MCF 10A (cell line): Measurements from ENCODE around the gene CPNE9. TPM values are rescaled to one million over a fixed set of nuclear protein-coding genes. Genes with fewer than 3 reads are reported as not detected.

Source experiments
- BruUV-seq: library from RNA; stranded (reverse); fragments of 400-500 nt; replicated peaks from 2 replicates; lab custom pipeline; 2021; lab: Mats Ljungman, UMichigan
- CTCF ChIA-PET: fragments of 300-600 bp; sonication (Branson Sonifier 250); formaldehyde crosslinking; extraction: SDS; loops from one replicate; lab custom pipeline; 2021; ENCODE audit warnings: antibody characterized with exemption, inconsistent platforms; lab: Yijun Ruan, JAX
- POLR2A ChIA-PET: fragments of 300-600, 350-650 bp; sonication (Branson Sonifier 250); formaldehyde crosslinking; extraction: SDS; loops from one replicate; lab custom pipeline; 2020; ENCODE audit warnings: antibody characterized with exemption, inconsistent platforms; lab: Yijun Ruan, JAX
- DNase-seq: peaks from one replicate; pipeline ENCODE4 v3.0.0-alpha.2; 2018; ENCODE audit not compliant: unreplicated experiment
- H3K27ac Mint-ChIP-seq: one replicate; pipeline ENCODE4 v1.8.0; 2022; ENCODE audit warnings: mild to moderate bottlenecking, low read depth, mixed read lengths; ENCODE audit not compliant: unreplicated experiment
- H3K27me3 Mint-ChIP-seq: one replicate; pipeline ENCODE4 v1.8.0; 2022; ENCODE audit warnings: mixed read lengths; ENCODE audit not compliant: insufficient read depth, unreplicated experiment
- H3K36me3 Mint-ChIP-seq: one replicate; pipeline ENCODE4 v1.8.0; 2022; ENCODE audit warnings: mild to moderate bottlenecking, moderate library complexity, mixed read lengths; ENCODE audit not compliant: insufficient read depth, unreplicated experiment
- H3K4me1 Mint-ChIP-seq: one replicate; pipeline ENCODE4 v1.8.0; 2022; ENCODE audit warnings: mixed read lengths; ENCODE audit not compliant: insufficient read depth, unreplicated experiment
- H3K4me3 Mint-ChIP-seq: one replicate; pipeline ENCODE4 v1.8.0; 2022; ENCODE audit warnings: mild to moderate bottlenecking, moderate library complexity, mixed read lengths; ENCODE audit not compliant: unreplicated experiment
- H3K9me3 Mint-ChIP-seq: one replicate; pipeline ENCODE4 v1.8.0; 2022; ENCODE audit warnings: mixed read lengths; ENCODE audit not compliant: unreplicated experiment
- intact Hi-C: fragments of 100-400 bp; cut with micrococcal nuclease; formaldehyde crosslinking; loops from 2 replicates; pipeline ENCODE4 v1.14.1; 2022
- total RNA-seq: library from RNA; stranded (reverse); gene quantifications from 2 replicates; pipeline ENCODE4 v1.2.3, GENCODE V29; 2022
- TF ChIP-seq, protein P1 (sequence below): fragments of 200-600 bp; IDR thresholded peaks from one replicate; pipeline ENCODE4 v1.8.0; 2022; ENCODE audit warnings: antibody characterized with exemption, mild to moderate bottlenecking; ENCODE audit not compliant: unreplicated experiment

CPNE9 gene
- total RNA-seq, 1 experiment from 2014 or later = not detected

DNA sequence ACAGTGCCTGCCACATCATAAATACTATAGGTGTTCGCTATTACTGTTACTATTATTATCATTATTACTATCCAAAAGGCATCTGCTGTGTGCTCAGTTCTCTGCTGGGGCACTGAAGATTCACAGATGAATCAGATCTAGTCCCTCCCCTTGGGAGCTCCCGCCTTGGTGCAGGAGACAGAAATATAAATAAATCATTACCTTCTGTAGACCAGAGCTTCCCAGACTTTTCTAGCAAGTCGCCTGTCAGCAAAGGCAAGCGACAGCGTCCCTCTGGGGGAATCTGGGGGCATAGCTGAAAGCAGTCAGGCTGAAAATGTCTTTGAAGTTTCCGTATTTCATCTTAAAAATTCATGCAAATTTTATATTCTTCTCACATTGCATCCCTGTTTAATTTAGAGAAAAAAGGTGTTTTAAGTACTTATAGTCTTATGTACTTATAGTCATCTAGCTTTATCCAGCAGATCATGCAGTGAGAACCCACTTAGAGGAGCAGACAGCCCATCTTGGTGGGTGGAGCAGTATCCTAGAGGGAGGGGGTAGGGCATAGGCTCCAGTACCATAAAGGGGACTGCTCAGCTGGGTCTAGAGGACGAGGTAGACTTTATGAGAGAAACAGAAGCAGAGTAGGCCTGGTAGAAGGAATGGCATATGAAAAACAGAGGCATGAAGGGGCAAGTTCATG lies 17.5 kb downstream of the CPNE9 start:
- TF ChIP-seq, protein P1, sequence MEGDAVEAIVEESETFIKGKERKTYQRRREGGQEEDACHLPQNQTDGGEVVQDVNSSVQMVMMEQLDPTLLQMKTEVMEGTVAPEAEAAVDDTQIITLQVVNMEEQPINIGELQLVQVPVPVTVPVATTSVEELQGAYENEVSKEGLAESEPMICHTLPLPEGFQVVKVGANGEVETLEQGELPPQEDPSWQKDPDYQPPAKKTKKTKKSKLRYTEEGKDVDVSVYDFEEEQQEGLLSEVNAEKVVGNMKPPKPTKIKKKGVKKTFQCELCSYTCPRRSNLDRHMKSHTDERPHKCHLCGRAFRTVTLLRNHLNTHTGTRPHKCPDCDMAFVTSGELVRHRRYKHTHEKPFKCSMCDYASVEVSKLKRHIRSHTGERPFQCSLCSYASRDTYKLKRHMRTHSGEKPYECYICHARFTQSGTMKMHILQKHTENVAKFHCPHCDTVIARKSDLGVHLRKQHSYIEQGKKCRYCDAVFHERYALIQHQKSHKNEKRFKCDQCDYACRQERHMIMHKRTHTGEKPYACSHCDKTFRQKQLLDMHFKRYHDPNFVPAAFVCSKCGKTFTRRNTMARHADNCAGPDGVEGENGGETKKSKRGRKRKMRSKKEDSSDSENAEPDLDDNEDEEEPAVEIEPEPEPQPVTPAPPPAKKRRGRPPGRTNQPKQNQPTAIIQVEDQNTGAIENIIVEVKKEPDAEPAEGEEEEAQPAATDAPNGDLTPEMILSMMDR = no peak
- ChIA-PET POLR2A (interaction anchor here (0.5 to 1.7 kb wide), 5 partner anchors 10 to 305 kb away, joined by 3 to 5 read pairs (median 3); partner anchors contain the start of genes ARPC4, OGG1 and TADA3), CTCF (interaction anchor here (0.6 to 1.3 kb wide), 3 partner anchors 10 to 645 kb away, joined by 3 to 5 read pairs (median 4); partner anchors contain the start of gene BRPF1)
- Mint-ChIP-seq H3K36me3 (no peaks in the 10 kb centered on the region), H3K27me3 (peaks cover 50% of the 10 kb centered on the region), H3K27ac (no peak overlapping the region), H3K4me3 (no peak overlapping the region), H3K4me1 (peaks cover 6% of the 10 kb centered on the region), H3K9me3 (no peaks in the 10 kb centered on the region)
- BruUV-seq = no TSS peak
- no peak for DNase-seq
- intact Hi-C loops = no loop called here

DNA sequence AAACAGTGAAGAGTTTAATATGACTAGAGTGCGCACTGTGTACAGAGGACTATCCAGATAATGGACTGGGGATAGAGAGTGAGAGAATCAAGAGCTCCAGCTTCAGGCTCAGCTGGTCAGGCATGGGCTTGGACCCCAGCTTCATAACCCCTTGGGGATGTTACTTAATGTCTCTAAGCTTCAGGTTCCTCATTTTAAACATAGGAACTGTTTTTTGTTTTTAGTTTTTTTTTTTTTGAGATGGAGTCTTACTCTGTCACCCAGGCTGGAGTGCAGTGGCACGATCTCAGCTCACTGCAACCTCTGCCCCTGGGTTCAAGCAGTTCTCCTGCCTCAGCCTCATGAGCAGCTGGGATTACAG lies 18.0 kb downstream of the CPNE9 start:
- TF ChIP-seq, protein P1 = no peak
- ChIA-PET POLR2A (interaction anchor here (0.9 to 1.7 kb wide), 3 partner anchors 9 to 28 kb away, joined by 3 to 5 read pairs (median 4); partner anchors contain the start of gene OGG1), CTCF (interaction anchor here (0.6 to 1.3 kb wide), 3 partner anchors 9 to 645 kb away, joined by 3 to 5 read pairs (median 4); partner anchors contain the start of gene BRPF1)
- no peak for DNase-seq
- no peak overlapping the region for H3K4me3 Mint-ChIP-seq
- no TSS peak for BruUV-seq
- H3K36me3 Mint-ChIP-seq = no peaks in the 10 kb centered on the region
- intact Hi-C loops = no loop called here
- peaks cover 5% of the 10 kb centered on the region for H3K4me1 Mint-ChIP-seq
- H3K27me3 Mint-ChIP-seq = peaks cover 50% of the 10 kb centered on the region
- H3K9me3 Mint-ChIP-seq = no peaks in the 10 kb centered on the region
- H3K27ac Mint-ChIP-seq = no peak overlapping the region

DNA sequence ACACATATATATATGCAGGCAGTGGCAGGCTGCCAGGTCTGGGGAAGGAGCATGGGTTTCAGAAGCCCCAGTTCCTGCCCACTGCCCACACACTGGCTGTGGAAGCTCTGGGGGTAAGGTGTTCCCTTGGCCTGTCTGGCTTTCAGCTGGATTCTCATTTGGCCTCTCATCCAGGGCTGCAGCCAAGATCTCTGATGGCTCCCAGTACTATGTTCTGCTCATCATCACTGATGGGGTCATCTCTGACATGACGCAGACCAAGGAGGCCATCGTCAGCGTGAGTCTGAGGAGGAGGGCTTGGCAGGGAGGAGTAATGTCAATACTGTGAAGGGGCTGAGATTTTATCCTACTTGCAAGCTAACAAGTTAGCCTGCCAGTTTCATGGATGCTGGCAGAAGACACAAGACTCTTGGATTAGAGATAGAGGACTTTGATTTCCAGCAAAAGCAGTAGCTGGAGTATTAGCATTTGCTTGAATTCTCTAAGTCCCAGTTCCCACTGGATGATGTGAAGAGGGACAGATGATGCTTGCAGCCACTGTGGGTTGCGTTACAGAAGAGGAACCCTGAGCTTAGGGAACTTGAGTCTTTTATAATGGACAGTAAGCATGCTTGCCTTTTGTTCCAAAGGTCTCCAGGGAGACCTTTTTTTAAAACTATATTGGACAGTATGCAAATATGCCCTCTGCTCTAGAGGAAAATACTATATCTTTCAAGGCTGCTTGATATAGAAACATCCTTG lies 22.3 kb downstream of the CPNE9 start:
- no peak for DNase-seq
- CTCF ChIA-PET = interaction anchor here (3.0 kb wide), 1 partner anchor 10 kb away, joined by 13 read pairs; no protein-coding TSS in a partner anchor
- Mint-ChIP-seq H3K9me3 (no peaks in the 10 kb centered on the region), H3K27me3 (peaks cover 28% of the 10 kb centered on the region), H3K4me1 (peaks cover 20% of the 10 kb centered on the region), H3K27ac (no peak overlapping the region), H3K4me3 (no peak overlapping the region), H3K36me3 (no peaks in the 10 kb centered on the region)
- BruUV-seq = no TSS peak
- intact Hi-C loops = no loop called here
- TF ChIP-seq, protein P1 = no peak
- POLR2A ChIA-PET = interaction anchor here (0.6 kb wide), 1 partner anchor 561 kb away, joined by 3 read pairs; no protein-coding TSS in a partner anchor
